ENCODE results near the gene RAB5B.
A peak's percentile ranks its signal among the peaks of the same experiment; 100 is the strongest.
"Not testable (repeated sequence)": the region's sequence is repeated elsewhere in the genome, so short reads cannot be mapped to it uniquely, and the experiment has no call there.

The RAB5B gene

GRCh38 chr12:55942055-55942454 lies 31.8 kb upstream of the RAB5B start:
- no peak for DNase-seq (ENCODE audit: low spot score)

- no peak for DNase-seq (ENCODE audit: low spot score)
Observed at GRCh38 chr12:55942577-55943136, 31.2 kb upstream of the RAB5B start.

DNA sequence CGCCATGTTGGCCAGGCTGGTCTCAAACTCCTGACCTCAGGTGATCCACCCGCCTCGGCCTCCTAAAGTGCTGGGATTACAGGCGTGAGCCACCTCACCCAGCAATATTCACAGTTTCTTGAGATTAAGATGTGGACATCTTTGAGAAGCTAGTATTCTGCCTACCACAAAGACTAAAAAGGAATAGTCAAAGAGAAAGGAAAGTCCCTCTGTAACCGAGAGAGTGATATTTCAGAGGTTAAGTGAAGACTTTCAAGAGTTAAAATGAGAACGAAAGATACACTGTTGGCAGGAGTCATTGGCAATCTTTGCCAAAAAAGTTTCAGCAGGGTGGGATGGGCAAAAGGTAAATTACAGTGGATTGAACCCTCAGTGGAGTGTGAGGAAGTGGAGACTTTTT lies 27.3 kb upstream of the RAB5B start:
- no peak for DNase-seq (ENCODE audit: low spot score)

DNA sequence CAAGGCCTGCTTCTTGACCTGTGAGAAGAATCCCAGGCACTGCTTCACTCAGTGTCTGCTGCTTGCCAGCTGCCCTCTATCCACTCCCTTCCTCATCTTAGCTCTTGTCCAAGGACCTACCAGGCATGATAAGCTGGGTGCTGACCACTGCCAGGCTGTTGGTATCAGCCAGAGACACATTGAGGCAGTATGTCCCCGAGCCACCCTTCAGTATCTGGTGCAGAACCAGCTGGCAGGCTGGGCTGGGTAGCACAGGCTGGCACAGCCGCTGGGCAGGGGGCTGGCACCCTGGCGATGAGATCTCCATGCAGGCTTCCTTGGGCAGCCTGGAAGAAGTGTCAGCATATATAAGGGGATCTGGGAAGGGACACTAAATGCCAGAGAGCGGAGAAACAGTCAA lies 18.5 kb upstream of the RAB5B start:
- no peak for DNase-seq (ENCODE audit: low spot score)

DNA sequence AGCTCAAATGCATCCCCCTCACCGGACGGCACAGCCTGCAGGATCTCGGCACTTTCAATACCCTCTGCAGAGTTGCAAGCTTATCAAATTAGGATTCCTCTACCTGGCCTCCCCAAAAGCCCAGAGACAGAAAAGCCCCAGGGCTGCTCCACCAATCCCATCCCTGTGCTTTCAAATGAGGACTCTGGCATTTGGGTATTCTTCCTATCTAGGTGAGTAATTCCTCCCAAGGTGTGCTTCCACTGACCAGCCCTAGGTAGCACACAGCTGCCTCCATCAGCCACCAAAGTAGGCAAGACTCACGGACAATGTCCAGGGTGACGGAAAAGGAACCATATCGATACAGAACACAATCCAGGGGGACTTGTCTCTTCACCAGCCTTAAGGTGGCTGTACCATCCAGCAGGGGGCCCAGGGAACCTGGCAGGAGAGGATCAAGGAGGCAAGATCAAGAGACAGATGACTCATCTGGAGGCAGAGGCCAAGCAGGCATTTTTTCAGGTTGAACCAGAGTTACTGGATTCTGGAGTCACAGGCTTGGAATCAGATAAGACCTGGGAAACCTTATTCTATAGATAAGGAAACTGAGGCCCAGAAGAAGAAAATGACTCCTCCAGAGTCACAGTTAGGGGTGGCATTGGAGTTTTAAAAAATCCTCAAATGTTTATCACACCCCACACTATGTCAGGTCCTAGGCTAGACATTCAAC lies 17.9 kb upstream of the RAB5B start:
- DNase-seq (ENCODE audit: low spot score): no peak

DNA sequence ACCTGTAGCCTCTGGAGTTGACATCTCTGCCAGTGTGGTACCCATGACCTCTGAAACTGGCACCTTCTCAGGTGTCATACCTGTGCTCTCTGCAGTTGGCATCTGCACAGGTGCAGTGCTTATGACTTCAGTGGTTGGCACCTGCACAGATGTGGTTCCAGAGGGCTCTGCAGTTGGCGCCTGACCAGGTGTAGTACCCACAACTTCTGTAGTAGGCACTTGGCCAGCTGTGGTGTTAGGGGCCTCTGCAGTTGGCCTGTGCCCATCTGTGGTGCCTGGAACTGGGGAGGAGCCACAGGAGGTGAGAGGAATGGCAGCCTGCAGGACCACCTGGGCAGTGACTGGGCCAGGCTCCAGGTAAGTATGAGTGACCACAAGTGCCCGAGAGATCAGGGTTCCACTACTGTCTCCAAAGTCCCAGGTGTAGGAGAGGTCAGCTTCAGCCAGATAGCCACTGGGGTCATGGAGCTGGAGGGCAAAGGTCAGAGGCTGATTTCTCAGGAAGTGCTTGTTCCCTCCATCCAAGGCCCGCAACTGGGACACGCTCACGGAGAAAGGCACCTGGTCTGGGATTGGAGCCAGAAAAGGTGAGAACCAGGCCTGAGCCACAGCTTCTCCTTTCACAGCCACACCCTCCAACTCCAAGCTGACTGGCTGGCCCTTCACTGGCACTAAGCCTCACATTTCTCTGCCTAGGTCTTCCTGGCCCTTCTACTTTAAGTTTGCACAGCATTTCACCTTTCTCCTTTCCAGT lies 16.6 kb upstream of the RAB5B start:
- DNase-seq (ENCODE audit: low spot score): no peak

GRCh38 chr12:55963760-55964159 lies 10.1 kb upstream of the RAB5B start:
- DNase-seq (ENCODE audit: low spot score): no peak

DNA sequence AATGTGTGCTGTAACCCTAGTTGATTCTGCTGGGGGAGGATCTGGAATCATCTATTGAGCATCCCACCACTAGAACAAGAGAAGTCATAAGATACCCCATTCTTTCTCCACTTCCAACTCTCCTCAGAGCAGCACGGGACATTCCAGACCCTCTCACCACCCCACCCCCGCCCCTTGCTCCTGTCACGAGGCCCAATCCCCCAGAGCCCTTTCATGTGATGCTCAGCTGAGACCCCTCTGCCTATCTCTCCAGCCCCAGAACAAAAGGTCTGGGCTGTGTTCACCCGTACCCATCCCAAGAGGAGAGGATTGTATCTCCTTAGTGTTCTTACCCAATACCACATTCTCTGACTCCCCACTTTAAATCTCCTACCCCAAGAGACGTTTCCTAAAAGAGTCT lies 8.6 kb upstream of the RAB5B start:
- no peak for DNase-seq (ENCODE audit: low spot score)

- no peak for DNase-seq (ENCODE audit: low spot score)
Observed at GRCh38 chr12:55965941-55966407, 7.9 kb upstream of the RAB5B start, which contains the start of gene PMEL. Gene PMEL (minus strand): TSS chr12:55966042. CDS start chr12:55966011, 31 bp downstream.

DNA sequence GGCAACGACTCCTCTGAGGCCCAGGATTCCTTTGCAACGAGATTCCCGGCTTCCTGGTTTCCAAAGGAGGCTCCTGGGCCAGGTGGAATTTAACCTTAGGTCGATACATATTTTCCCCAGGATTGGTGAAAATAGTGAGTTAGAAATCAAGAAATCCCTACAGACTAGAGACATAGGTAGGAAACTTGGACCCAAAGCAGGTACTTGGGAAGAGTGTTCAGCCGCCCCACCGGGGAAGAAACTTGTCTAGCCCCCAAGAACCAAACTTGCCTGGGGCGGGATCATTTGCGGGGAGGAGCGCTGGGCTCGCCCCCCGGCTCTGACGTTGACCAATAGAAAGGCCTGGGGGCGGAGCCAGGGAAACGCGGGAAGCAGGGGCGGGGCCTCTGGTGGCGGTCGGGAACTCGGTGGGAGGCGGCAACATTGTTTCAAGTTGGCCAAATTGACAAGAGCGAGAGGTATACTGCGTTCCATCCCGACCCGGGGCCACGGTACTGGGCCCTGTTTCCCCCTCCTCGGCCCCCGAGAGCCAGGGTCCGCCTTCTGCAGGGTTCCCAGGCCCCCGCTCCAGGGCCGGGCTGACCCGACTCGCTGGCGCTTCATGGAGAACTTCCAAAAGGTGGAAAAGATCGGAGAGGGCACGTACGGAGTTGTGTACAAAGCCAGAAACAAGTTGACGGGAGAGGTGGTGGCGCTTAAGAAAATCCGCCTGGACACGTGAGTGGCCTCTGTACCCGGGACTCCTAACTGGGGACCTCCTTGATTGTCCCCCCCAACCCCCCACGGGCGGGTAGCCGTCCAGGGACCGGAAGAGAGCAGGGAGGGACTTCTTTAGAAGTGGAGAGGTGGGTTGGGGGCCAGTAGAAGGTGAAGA lies 7.2 kb upstream of the RAB5B start, which contains the start of gene CDK2:
Gene CDK2 (plus strand): TSS at position 423 of the 874 bp plus-strand sequence. CDS start 179 bp downstream, at position 602.
- peak; percentile 75 for DNase-seq (ENCODE audit: low spot score)

- no peak for DNase-seq (ENCODE audit: low spot score)
Observed at GRCh38 chr12:55969356-55969755, 4.5 kb upstream of the RAB5B start.

DNA sequence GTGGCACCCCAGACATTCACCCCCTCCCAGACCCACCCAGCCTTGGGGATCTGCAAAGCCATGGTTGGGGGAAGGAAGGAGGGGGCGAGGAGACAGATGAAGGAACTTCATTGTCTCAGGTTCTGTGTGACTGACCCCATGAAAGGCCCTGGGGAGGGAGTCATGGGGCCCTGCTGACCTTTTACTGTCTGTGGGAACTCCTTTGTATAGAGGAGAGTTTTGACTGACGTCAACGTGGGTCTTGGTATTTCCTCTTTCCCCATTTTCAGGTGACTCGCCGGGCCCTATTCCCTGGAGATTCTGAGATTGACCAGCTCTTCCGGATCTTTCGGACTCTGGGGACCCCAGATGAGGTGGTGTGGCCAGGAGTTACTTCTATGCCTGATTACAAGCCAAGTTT lies 3.1 kb upstream of the RAB5B start:
- DNase-seq (ENCODE audit: low spot score): no peak

GRCh38 chr12:55972042-55972441 lies 1.8 kb upstream of the RAB5B start:
- peak; percentile 22 for DNase-seq (ENCODE audit: low spot score)

DNA sequence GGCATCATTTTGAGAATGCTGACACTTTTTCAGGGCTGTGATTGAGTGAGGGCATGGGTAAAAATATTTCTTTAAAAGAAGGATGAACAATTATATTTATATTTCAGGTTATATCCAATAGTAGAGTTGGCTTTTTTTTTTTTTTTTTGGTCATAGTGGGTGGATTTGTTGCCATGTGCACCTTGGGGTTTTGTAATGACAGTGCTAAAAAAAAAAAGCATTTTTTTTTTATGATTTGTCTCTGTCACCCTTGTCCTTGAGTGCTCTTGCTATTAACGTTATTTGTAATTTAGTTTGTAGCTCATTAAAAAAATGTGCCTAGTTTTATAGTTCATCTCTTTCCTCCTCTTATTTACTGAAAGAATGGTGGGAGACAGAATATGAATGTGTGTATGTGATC lies 1.4 kb upstream of the RAB5B start:
- DNase-seq (ENCODE audit: low spot score): no peak

- DNase-seq (ENCODE audit: low spot score): no peak
Observed at GRCh38 chr12:55972911-55973598, 823 bp upstream of the RAB5B start.

GRCh38 chr12:55974308-55974730 lies 441 bp downstream of the RAB5B start:
- DNase-seq (ENCODE audit: low spot score): peak; percentile 34

DNA sequence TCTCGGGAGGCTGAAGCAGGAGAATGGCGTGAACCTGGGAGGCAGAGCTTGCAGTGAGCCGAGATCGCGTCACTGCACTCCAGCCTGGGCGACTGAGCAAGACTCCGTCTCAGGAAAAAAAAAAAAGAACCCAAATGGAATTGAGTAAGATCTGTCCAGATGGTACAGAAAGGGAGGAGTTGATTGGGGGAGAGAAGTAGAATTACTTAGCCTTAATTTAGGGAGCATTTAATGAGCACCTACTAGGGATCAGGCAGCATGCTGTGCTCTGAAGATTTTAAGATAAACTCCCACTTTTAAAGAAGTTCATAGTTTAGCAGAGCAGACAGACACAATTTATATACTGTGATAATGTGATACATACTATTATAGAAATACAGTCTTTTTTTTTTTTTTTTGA lies 4.5 kb downstream of the RAB5B start:
- no peak for DNase-seq (ENCODE audit: low spot score)

- no peak for DNase-seq (ENCODE audit: low spot score)
Observed at GRCh38 chr12:55979069-55979468, 5.2 kb downstream of the RAB5B start.

DNA sequence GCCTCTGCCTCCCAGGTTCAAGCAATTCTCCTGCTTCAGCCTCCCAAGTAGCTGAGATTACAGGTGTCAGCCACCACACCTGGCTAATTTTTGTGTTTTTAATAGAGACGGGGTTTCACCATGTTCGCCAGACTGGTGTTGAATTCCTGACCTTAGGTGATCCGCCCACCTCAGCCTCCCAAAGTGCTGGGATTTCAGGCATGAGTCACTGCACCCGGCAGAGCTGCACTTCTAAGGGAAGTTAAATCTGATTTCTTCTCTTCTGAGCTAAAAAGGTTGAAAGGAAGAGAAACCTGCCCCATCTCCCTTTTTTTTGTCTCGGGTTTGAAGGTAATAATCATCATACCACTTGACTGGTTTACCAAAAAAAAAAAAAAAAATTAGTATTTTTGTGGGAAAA lies 8.0 kb downstream of the RAB5B start:
- DNase-seq (ENCODE audit: low spot score): not testable (repeated sequence)

DNA sequence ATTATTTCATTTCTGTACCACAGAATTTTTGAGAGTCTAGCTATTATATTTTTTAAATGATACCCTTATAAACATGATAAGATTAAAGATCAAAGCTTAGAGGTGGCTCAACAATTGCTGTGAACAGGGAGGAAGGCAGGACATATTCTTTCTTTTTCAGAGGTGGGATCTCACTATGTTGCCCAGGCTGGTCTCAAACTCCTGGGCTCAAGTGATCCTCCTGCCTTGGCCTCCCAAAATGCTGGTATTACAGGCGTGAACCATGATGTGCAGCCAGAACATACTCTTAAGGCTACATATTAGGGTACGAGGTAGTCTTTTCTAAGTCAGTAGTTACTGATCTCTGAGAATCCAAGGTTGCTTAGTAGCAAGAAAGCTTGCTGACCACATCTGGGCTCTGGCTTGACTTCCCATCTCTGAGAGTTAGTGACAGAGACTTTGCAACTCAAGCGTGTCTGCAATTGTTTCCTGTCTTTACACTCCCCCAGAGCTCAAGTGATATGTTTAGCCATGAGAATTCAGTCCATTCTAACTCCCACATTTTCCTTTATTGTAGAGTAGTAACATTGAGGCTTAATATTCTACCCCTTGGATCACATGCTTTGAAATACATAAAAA lies 8.6 kb downstream of the RAB5B start:
- no peak for DNase-seq (ENCODE audit: low spot score)

All from pons (tissue), 1 donor.